Panc1 (cell line): ENCODE data around the gene GFPT2. TPM values are rescaled to one million over a fixed set of nuclear protein-coding genes. Genes with fewer than 3 reads are reported as not detected.

Experiments
- ATAC-seq: fragments of 200-7000 bp; cut with Tn5 transposase; 2 replicates; pipeline ENCODE4 v1.9.1; 2020; ENCODE audit warnings: mild to moderate bottlenecking, moderate library complexity
- BruUV-seq: library from RNA; stranded (reverse); fragments of 400-500 nt; replicated peaks from 2 replicates; lab custom pipeline; 2021; lab: Mats Ljungman, UMichigan
- CTCF ChIA-PET: fragments of 300-600 bp; sonication (Branson Sonifier 250); formaldehyde crosslinking; loops from one replicate; lab custom pipeline; 2022; ENCODE audit warnings: antibody characterized with exemption; lab: Charles Lee
- POLR2A ChIA-PET: fragments of 300-600 bp; sonication (Branson Sonifier 250); formaldehyde crosslinking; loops from one replicate; lab custom pipeline; 2022; ENCODE audit warnings: antibody characterized with exemption; lab: Charles Lee
- DNase-seq: peaks from one replicate; pipeline ENCODE4 v3.0.0-alpha.2; 2010; ENCODE audit warnings: low read depth, low spot score
- H3K27ac ChIP-seq: 2 replicates; pipeline ENCODE4 v1.5.1; 2011; ENCODE audit warnings: mild to moderate bottlenecking, low read length, inconsistent platforms
- H3K27me3 ChIP-seq: fragments of 200-500 bp; sonication (Bioruptor generic); 2 replicates; pipeline ENCODE4 v1.6.0; 2014; ENCODE audit warnings: low read length, inconsistent platforms; ENCODE audit not compliant: control insufficient read depth, insufficient read depth
- H3K36me3 ChIP-seq: fragments of 200-500 bp; sonication (Bioruptor generic); 2 replicates; pipeline ENCODE4 v1.5.1; 2014; ENCODE audit warnings: inconsistent platforms, mild to moderate bottlenecking, low read length, moderate library complexity; ENCODE audit not compliant: control insufficient read depth, insufficient read depth
- H3K4me1 ChIP-seq: 2 replicates; pipeline ENCODE4 v1.5.1; 2011; ENCODE audit warnings: inconsistent platforms, mild to moderate bottlenecking, low read length, moderate library complexity; ENCODE audit not compliant: control insufficient read depth, insufficient read depth
- H3K4me3 ChIP-seq, 2 experiments: 2 replicates each; pipeline ENCODE4 v1.5.1; 2011 to 2012; ENCODE audit warnings: low read depth in 2 of 2, low read length in 2 of 2, mild to moderate bottlenecking in 2 of 2, inconsistent platforms in 1 of 2, moderate library complexity in 1 of 2
- H3K9me3 ChIP-seq: fragments of 200-500 bp; sonication (Bioruptor generic); 2 replicates; pipeline ENCODE4 v1.5.1; 2014; ENCODE audit warnings: low read depth, mild to moderate bottlenecking, inconsistent platforms, low read length, moderate library complexity; ENCODE audit not compliant: control insufficient read depth, insufficient read depth
- CTCF ChIP-seq: fragments of 450-650 bp; IDR thresholded peaks from 2 replicates; pipeline ENCODE4 v1.5.1; 2017; ENCODE audit warnings: mild to moderate bottlenecking
- POLR2AphosphoS5 ChIP-seq: IDR thresholded peaks from 2 replicates; pipeline ENCODE4 v1.6.1; 2012; ENCODE audit warnings: mild to moderate bottlenecking, low read depth, low read length, moderate library complexity
- SIN3A ChIP-seq: IDR thresholded peaks from 2 replicates; pipeline ENCODE4 v1.6.1; 2012; ENCODE audit warnings: low read depth, mild to moderate bottlenecking, low read length, moderate library complexity, borderline replicate concordance; ENCODE audit not compliant: insufficient read depth
- TCF7L2 ChIP-seq: IDR thresholded peaks from 2 replicates; pipeline ENCODE4 v1.6.1; 2011; ENCODE audit warnings: mild to moderate bottlenecking, low read depth, low read length, inconsistent platforms
- in situ Hi-C: cut with HindIII; loops from 2 replicates; pipeline ENCODE4 v1.10.0; 2016; ENCODE audit warnings: low sequenced_read_pairs, low pct_unique_long_range_greater_than_20kb
- intact Hi-C: fragments of 100-400 bp; cut with micrococcal nuclease; formaldehyde crosslinking; loops from one replicate; pipeline ENCODE4 v1.10.0; 2022; ENCODE audit not compliant: unreplicated experiment
- total RNA-seq: library from RNA; stranded (reverse); gene quantifications from one replicate; pipeline ENCODE4 v1.2.1, GENCODE V29; 2021; ENCODE audit not compliant: unreplicated experiment
- TF ChIP-seq, protein P1 (sequence below), 2 experiments: IDR thresholded peaks; 2 replicates each; pipeline ENCODE4 v1.6.1; 2011 to 2012; ENCODE audit warnings: low read depth in 2 of 2, control low read depth in 1 of 2, low read length in 1 of 2, mild to moderate bottlenecking in 1 of 2, moderate library complexity in 1 of 2; ENCODE audit not compliant: insufficient read depth in 1 of 2

The GFPT2 gene
- total RNA-seq, 1 experiment from 2014 or later, result 2.1 TPM

DNA sequence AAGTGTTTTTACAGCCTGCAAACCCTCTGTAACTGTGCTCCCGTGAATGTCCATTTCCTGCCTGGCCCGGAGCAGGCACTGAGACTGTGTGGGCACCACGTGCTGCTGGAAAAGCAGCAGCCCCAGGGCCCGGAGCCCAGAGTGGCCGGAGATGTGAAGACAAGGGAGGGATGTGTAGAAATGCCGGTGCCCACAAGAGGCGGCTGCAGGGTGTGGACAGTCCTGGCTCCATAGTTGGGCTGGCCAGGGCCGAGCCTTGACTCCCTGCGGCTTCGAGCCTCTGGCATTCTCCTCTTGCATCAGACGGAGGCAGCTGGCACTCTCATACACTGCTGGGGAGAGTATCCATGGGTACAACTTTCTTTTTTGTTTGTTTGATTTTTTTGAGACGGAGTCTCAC is 13.2 kb upstream of the GFPT2 start:
- TF ChIP-seq POLR2AphosphoS5, result no peak
- TF ChIP-seq, protein P1, sequence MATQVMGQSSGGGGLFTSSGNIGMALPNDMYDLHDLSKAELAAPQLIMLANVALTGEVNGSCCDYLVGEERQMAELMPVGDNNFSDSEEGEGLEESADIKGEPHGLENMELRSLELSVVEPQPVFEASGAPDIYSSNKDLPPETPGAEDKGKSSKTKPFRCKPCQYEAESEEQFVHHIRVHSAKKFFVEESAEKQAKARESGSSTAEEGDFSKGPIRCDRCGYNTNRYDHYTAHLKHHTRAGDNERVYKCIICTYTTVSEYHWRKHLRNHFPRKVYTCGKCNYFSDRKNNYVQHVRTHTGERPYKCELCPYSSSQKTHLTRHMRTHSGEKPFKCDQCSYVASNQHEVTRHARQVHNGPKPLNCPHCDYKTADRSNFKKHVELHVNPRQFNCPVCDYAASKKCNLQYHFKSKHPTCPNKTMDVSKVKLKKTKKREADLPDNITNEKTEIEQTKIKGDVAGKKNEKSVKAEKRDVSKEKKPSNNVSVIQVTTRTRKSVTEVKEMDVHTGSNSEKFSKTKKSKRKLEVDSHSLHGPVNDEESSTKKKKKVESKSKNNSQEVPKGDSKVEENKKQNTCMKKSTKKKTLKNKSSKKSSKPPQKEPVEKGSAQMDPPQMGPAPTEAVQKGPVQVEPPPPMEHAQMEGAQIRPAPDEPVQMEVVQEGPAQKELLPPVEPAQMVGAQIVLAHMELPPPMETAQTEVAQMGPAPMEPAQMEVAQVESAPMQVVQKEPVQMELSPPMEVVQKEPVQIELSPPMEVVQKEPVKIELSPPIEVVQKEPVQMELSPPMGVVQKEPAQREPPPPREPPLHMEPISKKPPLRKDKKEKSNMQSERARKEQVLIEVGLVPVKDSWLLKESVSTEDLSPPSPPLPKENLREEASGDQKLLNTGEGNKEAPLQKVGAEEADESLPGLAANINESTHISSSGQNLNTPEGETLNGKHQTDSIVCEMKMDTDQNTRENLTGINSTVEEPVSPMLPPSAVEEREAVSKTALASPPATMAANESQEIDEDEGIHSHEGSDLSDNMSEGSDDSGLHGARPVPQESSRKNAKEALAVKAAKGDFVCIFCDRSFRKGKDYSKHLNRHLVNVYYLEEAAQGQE (IDR thresholded peaks at IDR 0.05; ENCODE audit: insufficient read depth in 1 of 2, low read depth in 2 of 2, low read length in 1 of 2), result no peak
- no peak for TF ChIP-seq SIN3A
- no peak for TF ChIP-seq CTCF
- TF ChIP-seq TCF7L2, result no peak
- in situ Hi-C loops, result no loop called here

DNA sequence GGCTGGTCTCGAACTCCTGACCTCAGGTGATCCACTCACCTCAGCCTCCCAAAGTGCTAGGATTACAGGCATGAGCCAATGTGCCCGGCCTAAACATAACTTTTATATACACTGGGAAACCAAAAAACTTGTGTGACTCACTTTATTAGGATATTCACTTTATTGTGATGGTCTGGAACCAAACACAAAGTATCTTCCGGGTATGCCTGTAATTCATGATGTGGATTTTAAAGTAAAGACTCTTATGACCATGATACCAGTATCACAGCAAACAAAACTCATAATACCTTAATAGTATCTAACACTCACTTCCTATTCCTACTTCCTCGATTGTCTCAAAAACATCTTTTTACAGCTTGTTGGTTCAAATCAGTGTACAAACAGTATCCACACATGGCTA is 12.7 kb upstream of the GFPT2 start:
- no TSS peak for BruUV-seq
- ATAC-seq, result no peak
- no peaks in the 10 kb centered on the region for H3K27me3 ChIP-seq
- DNase-seq, result no peak
- H3K4me3 ChIP-seq, result no peak overlapping the region
- no peaks in the 10 kb centered on the region for H3K4me1 ChIP-seq
- no peaks in the 10 kb centered on the region for H3K36me3 ChIP-seq
- intact Hi-C loops (no loop called here), in situ Hi-C loops (no loop called here)
- no peak for TF ChIP-seq POLR2AphosphoS5
- TF ChIP-seq CTCF, result no peak
- no peak for TF ChIP-seq SIN3A
- TF ChIP-seq, protein P1 (IDR thresholded peaks at IDR 0.05; ENCODE audit: insufficient read depth in 1 of 2, low read depth in 2 of 2, low read length in 1 of 2), result no peak
- TF ChIP-seq TCF7L2, result no peak
- H3K9me3 ChIP-seq, result no peaks in the 10 kb centered on the region
- no peak overlapping the region for H3K27ac ChIP-seq
- ChIA-PET CTCF (no interaction called here), POLR2A (no interaction called here)

More for the DNA sequence above, 13.2 kb upstream of the GFPT2 start:
- Histone ChIP-seq H3K36me3 (no peaks in the 10 kb centered on the region), H3K9me3 (no peaks in the 10 kb centered on the region), H3K27ac (no peak overlapping the region), H3K27me3 (no peaks in the 10 kb centered on the region), H3K4me1 (no peaks in the 10 kb centered on the region), H3K4me3 (no peak overlapping the region)
- intact Hi-C loops, result no loop called here
- ChIA-PET CTCF (no interaction called here), POLR2A (no interaction called here)
- no peak for DNase-seq
- no peak for ATAC-seq
- no TSS peak for BruUV-seq
